Embryonic facial prominence (tissue), 1 donor: ENCODE results near the gene OPTC.
"Not testable (repeated sequence)": the region's sequence is repeated elsewhere in the genome, so short reads cannot be mapped to it uniquely, and the experiment has no call there.

Experiments
- DNase-seq: peaks from one replicate; pipeline ENCODE4 v3.0.0-alpha.2; 2016; ENCODE audit errors: extremely low spot score

Gene OPTC

GRCh38 chr1:203516906-203517305 lies 23.0 kb downstream of the OPTC start:
- DNase-seq, result no peak

GRCh38 chr1:203517426-203518110 lies 23.6 kb downstream of the OPTC start:
- no peak for DNase-seq

- DNase-seq, result not testable (repeated sequence)
Measured at GRCh38 chr1:203518139-203518538, 24.2 kb downstream of the OPTC start.

GRCh38 chr1:203518541-203518940 lies 24.6 kb downstream of the OPTC start:
- DNase-seq, result no peak

- no peak for DNase-seq
Measured at GRCh38 chr1:203519053-203519840, 25.3 kb downstream of the OPTC start.

GRCh38 chr1:203519896-203520295 lies 25.9 kb downstream of the OPTC start:
- no peak for DNase-seq

- DNase-seq, result no peak
Measured at GRCh38 chr1:203520315-203520714, 26.4 kb downstream of the OPTC start.

- no peak for DNase-seq
Measured at GRCh38 chr1:203521074-203521794, 27.3 kb downstream of the OPTC start.

GRCh38 chr1:203521812-203522211 lies 27.9 kb downstream of the OPTC start:
- no peak for DNase-seq

- no peak for DNase-seq
Measured at GRCh38 chr1:203522237-203522636, 28.3 kb downstream of the OPTC start.

GRCh38 chr1:203523667-203524066 lies 29.7 kb downstream of the OPTC start:
- DNase-seq, result no peak

GRCh38 chr1:203524152-203524551 lies 30.2 kb downstream of the OPTC start:
- DNase-seq, result no peak

- DNase-seq, result no peak
Measured at GRCh38 chr1:203524824-203525223, 30.9 kb downstream of the OPTC start.

GRCh38 chr1:203525685-203526084 lies 31.7 kb downstream of the OPTC start:
- DNase-seq, result no peak

- no peak for DNase-seq
Measured at GRCh38 chr1:203526130-203526529, 32.2 kb downstream of the OPTC start.

- no peak for DNase-seq
Measured at GRCh38 chr1:203526572-203526971, 32.6 kb downstream of the OPTC start.

- DNase-seq, result no peak
Measured at GRCh38 chr1:203527013-203527412, 33.1 kb downstream of the OPTC start.

- DNase-seq, result no peak
Measured at GRCh38 chr1:203528063-203528462, 34.1 kb downstream of the OPTC start.

- no peak for DNase-seq
Measured at GRCh38 chr1:203528976-203529835, 35.3 kb downstream of the OPTC start.

GRCh38 chr1:203531063-203531462 lies 37.1 kb downstream of the OPTC start:
- DNase-seq, result no peak

GRCh38 chr1:203534012-203534411 lies 40.1 kb downstream of the OPTC start:
- no peak for DNase-seq

- no peak for DNase-seq
Measured at GRCh38 chr1:203534526-203534925, 40.6 kb downstream of the OPTC start.
